GM10847 (cell line): ENCODE results near the gene XYLT1.

ENCODE experiments used
- POLR2A ChIP-seq: IDR thresholded peaks from 2 replicates; pipeline ENCODE4 v1.6.1; 2011; ENCODE audit not compliant: insufficient read length; ENCODE audit errors: extremely low read depth

Gene XYLT1

GRCh38 chr16:17403156-17403809 is 67.5 kb downstream of the XYLT1 start:
- TF ChIP-seq POLR2A = no peak

GRCh38 chr16:17397499-17397891 is 73.3 kb downstream of the XYLT1 start:
- no peak for TF ChIP-seq POLR2A

- no peak for TF ChIP-seq POLR2A
These were observed 73.8 kb downstream of the XYLT1 start for GRCh38 chr16:17396762-17397498.

GRCh38 chr16:17395849-17396480 is 74.8 kb downstream of the XYLT1 start:
- TF ChIP-seq POLR2A = no peak

- TF ChIP-seq POLR2A = no peak
These were observed 77.7 kb downstream of the XYLT1 start for GRCh38 chr16:17392857-17393692.

- TF ChIP-seq POLR2A = no peak
These were observed 78.5 kb downstream of the XYLT1 start for GRCh38 chr16:17392127-17392856.

- no peak for TF ChIP-seq POLR2A
These were observed 79.0 kb downstream of the XYLT1 start for GRCh38 chr16:17391715-17392114.

GRCh38 chr16:17389384-17389783 is 81.4 kb downstream of the XYLT1 start:
- TF ChIP-seq POLR2A = no peak

GRCh38 chr16:17387256-17387655 is 83.5 kb downstream of the XYLT1 start:
- no peak for TF ChIP-seq POLR2A

GRCh38 chr16:17386229-17386628 is 84.5 kb downstream of the XYLT1 start:
- TF ChIP-seq POLR2A = no peak

GRCh38 chr16:17384471-17384870 is 86.3 kb downstream of the XYLT1 start:
- no peak for TF ChIP-seq POLR2A

- no peak for TF ChIP-seq POLR2A
These were observed 87.6 kb downstream of the XYLT1 start for GRCh38 chr16:17382949-17383863.

GRCh38 chr16:17382514-17382913 is 88.2 kb downstream of the XYLT1 start:
- no peak for TF ChIP-seq POLR2A

- no peak for TF ChIP-seq POLR2A
These were observed 89.0 kb downstream of the XYLT1 start for GRCh38 chr16:17381784-17382183.
